Kidney glomerular epithelial cell (primary cell): ENCODE data around the gene TF.
"Not testable (repeated sequence)": the region's sequence is repeated elsewhere in the genome, so short reads cannot be mapped to it uniquely, and the experiment has no call there.

Source experiments
- DNase-seq: peaks from one replicate; lab custom pipeline; 2025; lab: John Stamatoyannopoulos, UW

Gene TF

DNA sequence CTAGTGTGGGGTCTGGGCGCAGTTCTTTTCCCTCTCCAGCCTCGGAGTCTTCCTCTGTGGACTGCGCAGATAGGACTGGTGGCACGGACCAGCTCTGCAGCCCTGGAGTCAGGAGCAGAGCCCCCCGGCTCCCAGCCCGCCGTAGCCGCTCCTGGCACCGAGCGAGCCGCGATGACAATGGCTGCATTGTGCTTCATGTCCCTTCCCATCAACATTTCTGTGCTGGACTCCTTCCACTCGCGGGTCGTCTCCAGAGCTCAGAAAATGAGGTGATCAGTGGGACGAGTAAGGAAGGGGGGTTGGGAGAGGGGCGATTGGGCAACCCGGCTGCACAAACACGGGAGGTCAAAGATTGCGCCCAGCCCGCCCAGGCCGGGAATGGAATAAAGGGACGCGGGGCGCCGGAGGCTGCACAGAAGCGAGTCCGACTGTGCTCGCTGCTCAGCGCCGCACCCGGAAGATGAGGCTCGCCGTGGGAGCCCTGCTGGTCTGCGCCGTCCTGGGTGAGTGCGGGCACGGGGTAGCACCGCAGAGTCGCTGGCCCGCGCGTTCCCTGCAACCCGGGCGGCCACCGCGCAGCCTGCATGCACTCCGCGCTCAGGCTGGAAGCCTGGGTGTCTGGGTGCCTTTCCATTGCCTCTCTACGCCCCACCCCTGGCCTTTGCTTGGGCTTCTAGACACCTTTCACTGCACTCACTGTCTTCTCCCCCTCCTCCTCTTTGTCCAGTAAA is at the start of gene TF:
TF (plus strand) TSS at position 413 of the 731 bp plus-strand sequence; CDS start at position 461, 48 bp downstream.
- DNase-seq = no peak

- DNase-seq = no peak
Measured at GRCh38 chr3:133697960-133698359, 48.2 kb upstream of the TF start.

DNA sequence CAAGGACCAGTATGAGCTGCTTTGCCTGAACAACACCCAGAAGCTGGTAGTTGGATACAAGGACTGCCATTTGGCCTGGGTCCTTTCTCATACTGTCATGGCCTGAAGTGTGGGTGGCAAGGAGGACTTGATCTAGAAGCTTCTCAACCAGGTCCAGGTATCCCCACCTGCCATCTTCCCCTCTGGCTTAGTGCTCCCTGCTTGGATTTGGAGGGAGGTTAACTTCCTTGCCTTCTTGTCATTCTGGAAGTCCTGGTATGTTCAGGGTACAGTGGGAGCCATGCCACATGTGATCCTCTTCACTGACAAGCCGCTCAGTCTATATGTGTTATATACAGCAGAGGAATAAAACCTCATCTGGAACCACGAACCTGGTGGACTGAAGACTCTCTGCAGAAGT is 46.7 kb upstream of the TF start:
- no peak for DNase-seq

DNA sequence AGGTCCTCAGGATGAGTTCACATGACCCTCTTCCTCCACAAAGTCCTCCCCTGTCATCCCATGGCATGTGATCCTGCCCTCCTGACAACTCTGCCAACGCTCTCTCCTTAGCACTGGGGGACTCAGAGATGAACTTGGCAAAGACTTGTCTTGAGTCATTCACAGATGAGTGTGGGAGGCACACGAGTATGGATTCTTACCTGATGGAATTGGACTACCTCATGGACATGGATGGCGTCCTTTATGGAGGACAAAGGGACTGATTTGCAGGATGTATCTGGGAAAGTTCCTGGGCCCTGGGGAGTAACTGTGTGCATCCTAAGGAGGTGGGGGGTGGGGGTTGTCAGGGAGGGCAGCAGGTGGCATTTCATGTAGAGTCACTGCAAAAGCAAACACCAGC is 46.3 kb upstream of the TF start:
- DNase-seq = no peak

DNA sequence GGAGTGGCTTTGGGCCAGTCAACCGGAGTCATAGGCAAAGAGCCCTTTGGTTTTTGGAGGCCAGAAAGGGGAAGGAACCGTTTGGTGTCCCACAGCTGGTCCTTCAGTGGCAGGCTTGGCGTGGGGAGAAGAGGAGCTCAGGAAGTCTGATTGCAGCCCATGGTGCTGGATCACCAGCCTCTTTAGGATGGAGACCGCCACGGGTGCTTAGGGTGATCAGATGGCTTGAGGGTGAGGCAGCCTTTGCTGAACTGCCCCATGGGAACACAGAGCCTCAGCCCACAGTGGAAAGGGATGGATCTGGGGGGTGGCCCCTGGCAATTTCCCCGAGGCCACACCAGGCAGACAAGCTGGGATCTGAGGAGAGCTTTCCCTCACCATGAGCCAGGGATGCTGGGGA is 45.8 kb upstream of the TF start:
- no peak for DNase-seq

DNA sequence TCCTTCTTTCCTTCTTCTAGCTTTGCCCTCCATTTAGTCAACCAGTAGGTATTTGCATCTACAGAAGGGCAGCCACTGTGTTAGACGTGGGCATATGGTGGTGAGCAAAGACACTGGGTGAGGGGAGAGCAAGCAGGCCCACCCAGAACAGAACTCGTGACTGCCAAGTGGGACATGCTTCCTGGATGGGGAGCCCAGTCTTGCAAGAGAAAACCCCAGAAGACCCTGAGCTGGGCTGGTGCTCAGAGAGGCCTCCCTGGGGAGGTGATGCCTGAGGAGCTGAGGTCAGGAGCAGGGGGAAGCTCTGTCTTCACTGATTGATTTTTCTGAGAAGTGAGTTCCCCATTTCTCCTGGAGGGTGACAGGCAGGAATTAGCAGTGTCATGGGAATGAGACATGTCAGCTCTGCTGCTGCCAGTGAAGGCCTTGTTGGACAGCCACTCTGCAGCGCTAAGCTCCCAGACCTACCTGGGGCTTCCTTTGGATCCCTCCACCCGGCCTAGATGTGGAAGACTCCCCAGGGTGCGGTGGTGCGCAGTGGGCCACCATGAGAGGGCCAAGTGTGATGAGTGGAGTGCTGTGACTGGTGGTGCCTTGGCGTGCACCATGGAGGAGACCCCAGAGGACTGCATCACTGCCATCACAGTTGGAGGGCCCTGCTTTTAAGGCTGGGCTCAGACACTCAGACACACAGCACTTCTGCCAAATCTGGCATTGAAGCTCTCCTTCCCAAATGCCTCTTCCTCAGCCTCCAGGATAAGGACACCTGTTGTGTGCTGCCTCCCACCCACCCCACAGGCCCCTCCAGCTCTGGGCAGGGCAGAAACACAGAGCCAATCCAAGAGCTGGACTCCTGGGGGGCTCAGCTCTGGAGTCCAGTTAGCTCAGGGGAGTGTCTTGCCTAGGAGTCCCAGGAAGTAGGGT is 44.5 kb upstream of the TF start:
- DNase-seq = no peak

DNA sequence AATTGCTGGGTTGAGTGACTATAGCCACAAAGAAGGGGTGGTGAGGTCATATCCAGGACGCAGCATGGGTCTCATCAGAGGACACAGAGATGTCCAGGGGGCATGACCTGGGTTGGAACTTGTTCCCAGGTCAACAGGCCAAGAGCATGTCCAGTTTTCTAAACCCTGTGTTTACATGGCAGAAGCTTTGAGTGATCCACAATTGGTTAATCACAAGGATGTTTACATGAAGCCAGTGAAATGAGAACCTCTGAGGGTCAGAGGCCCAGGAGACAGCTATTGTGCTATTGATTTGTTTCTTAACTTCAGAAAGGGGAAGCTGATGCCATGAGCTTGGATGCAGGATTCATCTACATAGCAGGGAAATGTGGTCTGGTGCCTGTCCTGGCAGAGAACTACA is 42.3 kb upstream of the TF start:
- DNase-seq = no peak

- no peak for DNase-seq
Measured at GRCh38 chr3:133706033-133706432, 40.2 kb upstream of the TF start.

DNA sequence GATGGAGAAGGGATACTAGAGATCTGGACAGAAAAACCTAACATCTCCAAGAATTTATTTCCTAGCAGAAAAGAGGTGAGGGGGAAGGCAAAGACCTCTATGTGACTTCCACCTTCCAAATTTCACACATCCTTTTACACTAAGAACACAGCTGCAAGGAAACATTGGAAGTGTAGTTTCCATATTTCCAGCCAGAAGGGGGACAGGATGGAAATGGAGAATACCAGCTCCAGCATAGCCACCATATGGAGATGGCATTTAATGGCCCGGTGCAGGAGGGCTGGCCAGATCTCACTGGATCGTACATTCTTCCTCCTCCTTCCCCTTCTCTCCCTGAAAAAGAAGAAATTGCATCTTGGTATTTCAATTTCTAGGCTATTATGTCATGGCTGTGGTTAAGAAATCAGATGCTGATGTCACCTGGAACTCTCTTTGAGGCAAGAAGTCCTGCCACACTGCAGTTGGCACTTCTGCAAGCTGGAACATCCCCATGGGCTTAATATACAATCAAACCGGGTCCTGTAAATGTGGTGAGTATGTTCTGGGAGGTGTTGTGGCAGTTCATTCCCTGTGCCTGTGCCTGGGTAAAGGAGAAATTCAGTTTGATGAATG is 36.9 kb upstream of the TF start:
- DNase-seq = no peak

GRCh38 chr3:133711013-133711412 is 35.2 kb upstream of the TF start:
- no peak for DNase-seq

DNA sequence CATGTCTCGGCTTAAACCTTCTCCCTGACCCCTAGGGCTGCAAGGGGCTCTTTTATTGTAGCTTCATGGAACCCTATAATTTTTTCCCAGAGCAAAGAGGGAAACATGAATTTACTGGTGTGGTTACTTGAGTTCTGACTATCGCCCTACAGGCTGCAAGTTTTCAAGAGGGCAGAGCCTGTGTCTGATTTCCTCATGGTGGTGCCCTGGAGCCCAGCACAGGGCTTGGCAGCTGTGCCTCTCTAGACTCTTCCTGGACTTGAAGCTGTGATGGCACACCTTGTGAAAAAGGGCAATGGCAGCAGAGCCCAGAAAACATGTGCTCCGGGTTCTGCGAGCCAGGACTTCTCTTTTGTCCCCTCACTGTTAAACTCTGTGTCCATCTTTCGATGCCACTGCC is 34.2 kb upstream of the TF start:
- no peak for DNase-seq

GRCh38 chr3:133713347-133713746 is 32.8 kb upstream of the TF start:
- DNase-seq = no peak

- DNase-seq = no peak
Measured at GRCh38 chr3:133717424-133717823, 28.8 kb upstream of the TF start.

DNA sequence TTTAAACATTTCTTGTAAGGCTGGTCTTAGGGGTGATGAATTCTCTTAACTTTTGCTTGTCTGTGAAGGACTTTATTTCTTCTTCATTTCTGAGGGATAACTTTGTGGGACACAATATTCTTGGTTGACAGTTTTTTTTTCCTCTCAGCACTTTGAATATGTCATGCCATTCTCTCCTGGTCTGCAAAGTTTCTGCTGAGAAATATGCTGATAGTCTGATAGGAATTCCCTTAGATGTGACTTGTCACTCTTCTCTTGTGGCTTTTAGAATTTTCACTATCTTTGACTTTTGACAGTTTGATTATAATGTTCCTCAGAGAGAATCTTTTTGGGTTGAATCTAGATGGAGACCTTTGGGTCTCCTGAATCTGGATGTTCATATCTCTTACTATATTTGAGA is 23.3 kb upstream of the TF start:
- no peak for DNase-seq

GRCh38 chr3:133730993-133731392 is 15.2 kb upstream of the TF start:
- no peak for DNase-seq

DNA sequence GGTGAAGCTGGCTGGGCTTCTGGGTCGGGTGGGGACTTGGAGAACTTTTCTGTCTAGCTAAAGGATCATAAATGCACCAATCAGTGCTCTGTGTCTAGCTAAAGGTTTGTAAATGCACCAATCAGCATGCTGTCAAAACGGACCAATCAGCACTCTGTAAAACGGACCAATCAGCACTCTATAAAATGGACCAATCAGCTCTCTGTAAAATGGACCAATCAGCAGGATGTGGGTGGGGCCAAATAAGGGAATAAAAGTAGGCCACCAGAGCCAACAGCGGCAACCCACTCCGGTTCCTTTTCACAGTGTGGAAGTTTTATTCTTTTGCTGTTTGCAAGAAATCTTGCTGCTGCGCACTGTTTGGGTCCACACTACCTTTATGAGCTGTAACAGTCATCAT is 14.0 kb upstream of the TF start:
- not testable (repeated sequence) for DNase-seq

DNA sequence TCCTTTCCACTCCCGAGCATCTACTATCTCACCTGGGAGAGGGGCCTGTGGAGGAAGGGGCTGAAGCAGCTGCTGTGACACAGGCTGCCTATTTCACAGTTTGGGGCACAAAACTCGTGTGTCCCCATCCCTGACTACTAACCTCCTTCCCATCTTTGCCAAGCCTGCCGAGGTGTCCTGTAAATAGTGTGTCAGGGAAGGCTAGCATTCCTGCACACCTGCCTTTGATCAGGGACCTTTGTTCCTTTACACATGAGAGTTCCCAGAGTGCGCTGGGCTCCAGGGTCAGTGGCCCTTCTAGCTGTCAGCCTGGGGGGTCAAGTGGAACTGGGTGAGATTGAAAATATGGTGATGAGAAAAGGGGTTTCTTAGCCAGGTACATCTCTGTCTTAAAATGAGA is 13.0 kb upstream of the TF start:
- DNase-seq = no peak

DNA sequence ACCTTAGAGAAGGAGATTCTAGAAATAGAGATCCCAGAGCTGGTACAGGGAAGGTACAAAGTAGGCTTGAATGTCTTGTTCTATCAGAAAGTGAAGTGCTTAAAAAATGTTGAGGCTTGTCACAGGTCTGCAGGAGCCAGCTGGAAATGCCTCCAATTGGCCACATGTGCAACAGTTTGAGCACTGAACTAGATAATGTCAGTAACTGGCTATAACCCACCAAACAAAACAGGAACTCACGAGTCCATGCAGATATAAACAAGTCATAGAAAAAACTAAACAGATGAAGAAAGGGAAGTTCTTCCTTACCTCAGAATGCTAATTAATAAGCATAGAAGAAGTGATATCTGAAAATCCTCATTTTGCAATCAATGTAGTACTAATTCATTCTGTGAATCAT is 11.9 kb upstream of the TF start:
- no peak for DNase-seq

- no peak for DNase-seq
Measured at GRCh38 chr3:133742351-133743091, 3.7 kb upstream of the TF start.

GRCh38 chr3:133744241-133744640 is 2.0 kb upstream of the TF start:
- no peak for DNase-seq

DNA sequence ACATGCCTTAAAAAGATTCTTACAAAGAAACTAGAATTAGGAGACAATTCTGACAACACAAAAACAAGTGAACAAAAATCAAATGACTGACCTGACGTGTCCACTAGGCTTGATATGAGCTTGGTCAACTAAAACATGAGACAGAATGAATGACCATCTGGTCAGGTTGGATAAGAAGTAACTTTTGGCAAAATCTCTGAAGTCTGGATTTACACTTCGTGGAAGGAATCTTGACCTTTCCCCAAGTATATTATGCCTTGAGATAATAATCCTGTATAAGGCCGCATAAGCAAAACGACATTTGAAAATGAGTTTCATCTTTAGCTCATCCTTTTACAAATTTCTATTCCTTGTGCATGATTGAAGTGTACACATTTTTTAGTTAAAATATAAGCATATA is 1.1 kb upstream of the TF start:
- DNase-seq = no peak

- DNase-seq = no peak
Measured at GRCh38 chr3:133746712-133747066, 496 bp downstream of the TF start.
